Retinal pigment epithelial cell (primary cell): ENCODE data around the gene CD3D.

ENCODE experiments used
- DNase-seq: peaks from one replicate; pipeline ENCODE4 v3.0.0-alpha.2; 2010; ENCODE audit warnings: low read depth
- H3K4me3 ChIP-seq: 2 replicates; pipeline ENCODE4 v1.5.1; 2011; ENCODE audit warnings: mild to moderate bottlenecking, low read length, control low read depth, moderate library complexity
- CTCF ChIP-seq: conservative IDR thresholded peaks from 2 replicates; pipeline ENCODE4 v1.5.1; 2011; ENCODE audit warnings: low read depth, low read length, control low read depth, inconsistent platforms

The CD3D gene

GRCh38 chr11:118373871-118374270 lies 31.4 kb upstream of the CD3D start:
- TF ChIP-seq CTCF: no peak
- no peak overlapping the region for H3K4me3 ChIP-seq
- no peak for DNase-seq

GRCh38 chr11:118373263-118373662 lies 30.8 kb upstream of the CD3D start:
- no peak for TF ChIP-seq CTCF
- no peak overlapping the region for H3K4me3 ChIP-seq
- no peak for DNase-seq

- no peak for DNase-seq
- H3K4me3 ChIP-seq: no peak overlapping the region
- no peak for TF ChIP-seq CTCF
These were observed 28.3 kb upstream of the CD3D start for GRCh38 chr11:118370774-118371173.

GRCh38 chr11:118366287-118366686 lies 23.8 kb upstream of the CD3D start:
- no peak for DNase-seq
- H3K4me3 ChIP-seq: no peak overlapping the region
- TF ChIP-seq CTCF: no peak

- TF ChIP-seq CTCF: no peak
These were observed 22.6 kb upstream of the CD3D start for GRCh38 chr11:118364956-118365615.

GRCh38 chr11:118359295-118359958 lies 16.9 kb upstream of the CD3D start, which contains the start of gene UBE4A:
Gene UBE4A (plus strand): TSS chr11:118359600. CDS start chr11:118365081, 5,481 bp downstream.
- TF ChIP-seq CTCF: no peak
- DNase-seq: peak; percentile 70
- H3K4me3 ChIP-seq: peak within 1 kb of the TSS; percentile 98

More at GRCh38 chr11:118364956-118365615, 22.6 kb upstream of the CD3D start:
- no peak overlapping the region for H3K4me3 ChIP-seq
- no peak for DNase-seq

GRCh38 chr11:118358071-118358470 lies 15.6 kb upstream of the CD3D start:
- H3K4me3 ChIP-seq: no peak overlapping the region
- no peak for DNase-seq
- no peak for TF ChIP-seq CTCF
